Measurements from ENCODE around the gene HEPN1.

Gene HEPN1

GRCh38 chr11:124884869-124885479 lies 34.1 kb upstream of the HEPN1 start:
- DNase-seq (ENCODE audit: low spot score): no peak

DNA sequence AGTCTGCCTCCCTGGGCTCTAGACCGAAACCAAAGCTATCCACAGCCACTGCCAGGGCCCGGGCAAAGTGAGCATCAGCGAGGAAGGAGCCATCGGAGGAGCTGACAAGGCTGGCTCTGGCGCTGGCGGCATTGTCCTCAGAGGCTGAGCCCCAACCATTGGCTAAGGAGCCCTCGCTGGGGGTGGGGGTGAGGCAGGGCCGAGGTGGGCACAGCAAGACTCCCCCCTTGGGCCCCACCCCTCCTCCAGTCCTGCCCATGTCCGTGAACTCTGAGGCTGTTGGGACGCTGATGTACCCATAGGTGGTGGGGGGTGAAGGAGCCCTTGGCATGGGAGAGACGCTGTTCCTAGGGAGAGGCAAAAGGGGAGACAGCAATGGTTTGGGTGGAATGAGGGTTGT lies 32.6 kb upstream of the HEPN1 start:
- DNase-seq (ENCODE audit: low spot score): no peak

- no peak for DNase-seq (ENCODE audit: low spot score)
Observed at GRCh38 chr11:124886978-124887666, 31.9 kb upstream of the HEPN1 start.

DNA sequence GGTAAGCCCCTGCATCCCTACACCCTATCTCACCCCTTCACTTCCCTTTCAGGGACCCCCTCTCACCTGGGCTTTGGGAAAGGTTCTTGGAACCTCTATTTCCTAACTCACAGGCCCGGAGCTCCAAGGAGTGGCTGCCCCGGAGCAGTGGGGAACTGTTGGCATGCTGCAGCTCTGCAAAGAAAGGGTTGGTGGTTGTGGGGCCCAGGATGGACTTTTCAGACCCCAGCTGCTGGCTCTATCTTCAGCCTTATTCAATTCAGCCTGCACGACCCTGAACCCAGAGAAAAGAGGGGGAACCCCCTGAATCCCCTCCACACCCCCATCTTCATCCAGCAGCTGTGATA lies 31.4 kb upstream of the HEPN1 start:
- no peak for DNase-seq (ENCODE audit: low spot score)

GRCh38 chr11:124889191-124890091 lies 29.6 kb upstream of the HEPN1 start:
- DNase-seq (ENCODE audit: low spot score): no peak

- DNase-seq (ENCODE audit: low spot score): no peak
Observed at GRCh38 chr11:124890151-124890550, 28.9 kb upstream of the HEPN1 start.

- no peak for DNase-seq (ENCODE audit: low spot score)
Observed at GRCh38 chr11:124890683-124891372, 28.2 kb upstream of the HEPN1 start.

DNA sequence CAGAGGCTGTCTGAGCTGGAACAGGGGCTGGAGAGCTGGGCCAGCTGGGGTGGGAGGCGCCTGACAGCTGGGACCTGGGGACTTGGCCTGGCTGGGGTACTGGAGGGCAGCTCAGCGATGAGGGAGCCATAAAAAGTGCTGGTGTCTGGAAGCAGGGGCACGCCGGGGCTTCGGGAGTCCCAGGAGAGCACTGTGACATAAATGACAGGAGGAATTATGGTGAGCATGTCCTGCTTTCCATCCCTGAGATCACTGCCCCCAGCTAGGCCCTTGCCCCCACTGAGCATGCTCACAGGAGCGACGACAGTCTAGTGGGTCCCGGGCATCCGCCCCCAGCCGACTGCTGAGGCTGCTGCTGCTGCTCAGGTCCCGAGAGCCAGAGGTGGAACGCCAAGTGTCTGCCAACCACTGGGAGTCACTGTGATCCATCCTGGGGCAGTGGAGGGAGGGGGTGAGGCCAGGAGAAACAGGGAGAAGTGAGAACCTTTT lies 27.6 kb upstream of the HEPN1 start:
- no peak for DNase-seq (ENCODE audit: low spot score)

- no peak for DNase-seq (ENCODE audit: low spot score)
Observed at GRCh38 chr11:124892146-124892545, 26.9 kb upstream of the HEPN1 start.

DNA sequence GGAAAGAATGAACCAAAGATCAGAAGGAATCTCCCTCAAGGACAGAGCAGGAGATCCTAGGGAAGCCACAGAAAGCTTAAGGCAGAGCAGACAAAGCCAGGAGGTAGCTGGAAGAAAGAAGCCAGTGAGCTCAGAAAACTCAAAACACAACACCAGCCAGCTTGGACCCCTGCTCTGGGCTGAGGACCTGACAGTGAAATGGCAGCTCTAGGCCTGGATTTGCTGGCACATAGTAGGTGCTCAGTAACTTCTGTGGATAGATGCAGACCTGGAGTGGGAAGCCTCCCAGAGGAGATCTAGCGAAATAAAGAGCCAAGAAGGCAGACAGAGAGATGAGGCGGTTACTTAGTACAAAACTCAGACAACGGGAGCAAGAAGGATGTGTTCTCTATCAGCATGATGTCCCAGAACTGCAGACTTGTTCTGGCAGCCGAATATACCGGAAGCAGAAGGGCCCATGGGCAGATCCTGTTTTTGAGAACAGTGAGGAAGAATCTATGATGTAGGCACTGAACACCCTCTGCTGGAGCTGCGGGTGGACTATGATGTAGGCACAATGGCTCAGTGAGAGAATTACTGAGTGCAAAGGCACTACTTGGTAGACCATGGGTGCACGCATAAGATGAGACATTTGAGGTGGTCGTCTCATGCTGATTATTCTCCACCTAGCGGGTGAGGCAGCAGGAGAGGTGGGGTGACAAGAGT lies 26.1 kb upstream of the HEPN1 start:
- DNase-seq (ENCODE audit: low spot score): no peak

DNA sequence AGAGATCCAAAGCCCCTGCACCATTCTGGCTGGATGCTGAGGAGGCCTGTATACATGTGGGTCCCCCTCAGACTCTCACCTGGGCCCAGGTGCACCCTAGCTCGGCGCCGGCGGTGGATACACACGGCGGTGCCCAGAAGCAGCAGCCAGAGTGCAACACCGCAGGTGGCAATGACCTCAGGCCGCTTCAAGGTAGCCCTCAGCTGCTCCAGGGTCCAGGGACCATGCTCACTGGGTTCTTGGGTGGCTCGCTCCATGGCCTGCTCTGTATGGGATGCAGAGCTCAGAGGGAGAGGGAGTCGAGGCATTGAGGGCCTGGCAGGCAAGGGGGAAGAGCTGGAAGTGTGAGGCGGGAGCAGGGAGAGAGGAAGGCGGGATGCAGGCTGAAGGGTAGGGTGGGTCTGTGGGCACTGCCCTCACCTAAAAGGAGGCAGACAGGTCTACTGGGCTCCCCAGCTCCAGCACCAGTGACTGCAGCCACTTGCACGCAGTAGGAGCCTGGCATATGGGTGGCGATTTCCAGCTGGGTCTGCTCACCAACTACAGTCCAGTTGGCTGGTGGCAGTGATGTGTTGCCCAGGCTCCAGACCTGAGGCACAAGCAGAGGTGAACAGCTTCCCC lies 25.2 kb upstream of the HEPN1 start:
- no peak for DNase-seq (ENCODE audit: low spot score)

DNA sequence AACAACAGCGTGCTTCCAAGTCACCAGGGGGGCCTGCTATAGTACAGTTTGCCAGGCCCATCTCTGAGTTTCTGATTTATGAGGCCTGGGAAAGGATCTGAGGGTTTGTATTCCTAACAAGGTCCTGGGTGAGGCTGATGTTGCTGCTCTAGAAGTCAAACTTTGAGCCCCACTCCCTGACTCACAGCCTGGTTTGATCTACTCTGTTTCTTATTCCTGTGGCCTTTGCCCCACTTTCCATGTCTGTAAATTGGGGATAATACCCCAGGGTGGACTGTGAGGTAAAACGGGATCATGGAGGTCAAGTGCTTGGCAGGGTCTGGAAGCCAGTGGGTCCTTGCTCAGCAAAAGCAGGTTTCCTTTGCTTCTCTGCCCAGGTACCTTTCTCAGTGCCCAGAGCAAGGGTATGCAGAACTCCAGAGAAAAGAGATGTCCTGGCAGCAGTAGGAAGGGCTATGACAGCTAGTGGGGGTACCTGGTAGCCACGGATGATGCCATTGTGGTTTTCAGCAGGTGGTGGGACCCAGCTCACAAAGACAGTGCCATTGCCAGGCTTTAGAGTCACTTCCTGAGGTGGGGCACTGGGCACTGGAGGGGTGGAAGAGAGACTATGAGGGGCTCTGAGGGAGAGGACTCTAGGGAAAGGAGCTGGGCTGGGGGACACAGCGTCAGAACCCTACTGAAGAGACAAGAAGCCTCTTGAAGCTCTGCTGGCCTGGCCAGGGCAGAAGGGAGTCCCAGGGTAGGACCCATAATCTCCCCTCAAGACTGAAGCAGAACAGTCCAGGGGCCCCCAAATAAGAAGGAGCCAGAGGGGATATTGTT lies 24.2 kb upstream of the HEPN1 start:
- no peak for DNase-seq (ENCODE audit: low spot score)

DNA sequence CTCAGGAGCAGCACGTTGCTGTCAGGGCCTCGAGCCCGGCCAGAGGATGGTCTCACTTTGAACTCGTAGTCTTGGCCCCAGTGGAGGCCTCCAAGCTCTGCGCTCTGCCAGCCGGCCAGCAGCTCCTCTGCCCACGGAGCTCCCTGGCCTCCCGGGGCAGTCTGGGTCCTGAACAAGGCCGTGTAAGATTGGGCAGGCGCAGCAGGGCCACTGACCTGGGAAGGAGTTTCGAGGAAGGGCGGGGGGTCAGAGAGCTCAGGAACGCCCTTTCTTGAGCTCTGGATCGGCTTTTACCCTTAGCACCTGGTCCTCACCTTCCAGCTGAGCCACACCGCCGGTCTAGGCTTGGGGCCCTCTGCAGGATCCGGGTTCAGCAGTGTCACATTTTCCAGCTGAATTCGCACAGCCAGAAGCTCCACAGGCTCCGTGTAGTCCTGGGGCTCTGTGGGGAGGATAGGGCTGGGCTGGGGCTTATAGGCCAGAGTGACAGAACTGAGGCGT lies 23.5 kb upstream of the HEPN1 start:
- DNase-seq (ENCODE audit: low spot score): no peak

DNA sequence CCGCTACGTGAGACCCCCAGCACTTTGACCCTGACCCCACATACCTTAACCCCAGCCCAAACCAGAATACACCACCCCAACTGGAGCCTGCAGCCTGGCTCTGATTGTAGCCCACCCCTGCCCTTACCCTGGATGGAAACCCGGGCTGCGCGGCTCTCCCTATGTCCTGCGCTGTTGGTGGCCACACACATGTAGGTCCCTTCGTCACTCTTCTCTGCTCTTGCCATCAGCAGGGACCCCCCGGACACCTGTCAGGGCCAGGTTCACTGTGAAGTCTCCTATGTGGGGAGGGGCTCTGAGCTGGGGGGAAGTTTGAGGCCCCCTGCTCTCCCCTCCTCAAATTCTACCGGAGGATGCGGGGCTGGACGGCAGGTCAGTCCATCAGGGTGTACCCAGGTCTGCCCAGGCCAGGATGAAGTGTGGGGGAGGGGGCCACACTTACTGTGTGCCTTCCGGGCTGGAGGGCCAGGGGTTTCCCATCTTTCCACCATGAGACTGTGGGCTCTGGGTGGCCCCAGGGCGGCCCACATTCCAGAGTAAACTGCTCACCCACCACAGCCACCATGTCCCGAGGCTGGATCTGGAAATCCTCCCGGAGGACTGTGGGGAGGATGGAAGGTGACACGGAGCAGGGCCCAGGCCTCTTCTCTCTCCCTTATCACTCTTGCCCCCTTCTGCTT lies 22.8 kb upstream of the HEPN1 start:
- no peak for DNase-seq (ENCODE audit: low spot score)

DNA sequence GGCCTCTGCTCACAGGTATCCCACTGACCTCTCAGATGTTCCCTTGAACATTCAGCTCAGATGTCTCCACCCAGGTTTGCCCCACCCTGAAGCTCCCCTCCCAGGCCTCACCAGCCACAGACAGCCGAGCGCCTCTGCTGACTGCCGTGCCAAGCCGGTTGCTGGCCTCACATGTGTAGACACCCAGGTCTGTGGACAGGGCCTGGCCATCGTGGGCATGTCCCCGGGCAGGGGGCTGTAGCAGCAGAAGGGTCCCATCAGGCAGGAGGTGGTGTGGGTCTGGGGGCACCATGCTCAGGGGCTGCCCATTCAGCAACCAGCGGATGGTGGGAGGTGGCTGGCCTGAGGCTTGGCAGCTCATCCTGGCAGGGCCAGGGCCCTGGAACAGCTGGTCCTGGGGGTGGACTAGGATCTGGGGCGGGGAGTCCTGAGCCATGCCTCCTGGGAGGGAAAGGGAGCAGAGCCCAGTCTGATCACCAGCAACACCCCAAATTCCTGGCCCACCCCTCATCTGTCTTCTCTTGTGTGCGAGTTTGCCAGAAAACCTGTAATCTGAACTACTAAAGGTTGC lies 22.1 kb upstream of the HEPN1 start:
- DNase-seq (ENCODE audit: low spot score): no peak

DNA sequence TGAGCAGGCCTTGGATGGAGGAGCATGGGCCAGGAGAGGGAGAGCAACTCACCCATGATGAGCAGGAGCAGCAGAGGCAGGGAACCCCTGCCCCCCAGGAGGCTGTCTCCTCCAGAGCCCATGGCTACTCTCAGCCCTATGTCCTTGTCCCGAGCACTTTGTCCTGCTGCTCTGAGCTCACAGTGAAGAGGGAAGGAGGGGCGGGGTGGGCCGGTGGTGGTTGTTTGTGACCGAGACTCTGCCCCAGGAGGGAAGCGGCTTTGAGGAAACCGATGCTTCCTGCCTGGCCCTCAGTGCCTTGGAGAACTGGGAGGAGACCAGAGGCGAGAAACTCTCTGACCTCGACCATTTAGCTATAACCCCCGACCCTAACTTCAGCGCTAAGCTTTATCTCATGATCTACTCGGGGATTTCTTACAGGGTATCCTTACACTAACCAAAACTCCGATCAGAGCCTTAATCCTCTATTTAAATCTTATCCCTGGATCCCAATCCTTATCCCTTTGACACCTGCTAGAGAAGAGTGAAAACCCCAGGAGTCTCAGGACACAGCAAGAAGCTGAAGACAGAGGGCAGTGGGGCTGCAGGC lies 21.3 kb upstream of the HEPN1 start, which contains the start of gene ROBO4:
TSS of gene ROBO4 (minus strand) at position 192 of the 589 bp plus-strand sequence. CDS start at position 122, 70 bp downstream.
- peak; percentile 83 for DNase-seq (ENCODE audit: low spot score)

DNA sequence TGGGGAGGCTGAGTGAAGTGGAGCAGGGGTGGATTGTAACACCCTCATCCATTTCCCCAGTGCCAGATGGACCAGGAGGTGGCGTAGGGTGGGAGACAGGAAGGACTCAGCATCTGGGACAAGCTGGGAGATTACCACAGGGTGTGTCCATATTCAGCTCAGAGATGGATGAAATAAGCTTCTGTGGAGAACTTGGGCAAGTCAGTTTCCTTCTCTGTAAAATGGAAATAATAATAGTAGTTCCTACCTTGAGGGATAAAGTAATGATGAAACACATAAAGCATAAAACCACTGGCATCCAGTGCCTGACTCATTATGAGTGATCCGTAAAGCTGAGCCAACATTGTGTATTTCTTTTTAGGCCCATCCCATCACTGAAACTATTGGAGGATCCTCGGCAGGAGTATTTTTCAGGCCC lies 20.8 kb upstream of the HEPN1 start:
- DNase-seq (ENCODE audit: low spot score): peak; percentile 86

DNA sequence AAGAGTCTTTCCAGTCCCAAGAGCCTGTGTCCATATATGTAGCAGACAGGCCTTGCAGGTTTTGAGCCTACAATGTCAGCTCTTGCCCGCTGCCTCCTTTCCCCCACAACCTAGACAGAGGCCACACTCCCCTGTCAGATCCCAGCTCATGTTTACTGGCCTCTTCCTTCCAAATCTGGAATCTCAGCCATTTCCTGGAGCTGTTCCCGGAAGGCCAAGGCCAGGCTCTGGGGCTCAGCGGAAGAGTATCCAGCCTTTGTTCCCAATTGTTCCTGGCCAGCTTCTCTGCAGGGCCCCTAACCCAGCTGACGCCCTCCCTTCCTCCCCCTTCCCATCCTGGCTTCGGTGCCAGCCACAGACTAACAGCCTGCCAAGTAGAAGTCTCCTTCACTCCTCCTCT lies 20.3 kb upstream of the HEPN1 start:
- peak; percentile 94 for DNase-seq (ENCODE audit: low spot score)

Data from kidney capillary endothelial cell (primary cell).